ENCODE measurements around the gene PODNL1.
"Not testable (repeated sequence)": the region's sequence is repeated elsewhere in the genome, so short reads cannot be mapped to it uniquely, and the experiment has no call there.

The PODNL1 gene

DNA sequence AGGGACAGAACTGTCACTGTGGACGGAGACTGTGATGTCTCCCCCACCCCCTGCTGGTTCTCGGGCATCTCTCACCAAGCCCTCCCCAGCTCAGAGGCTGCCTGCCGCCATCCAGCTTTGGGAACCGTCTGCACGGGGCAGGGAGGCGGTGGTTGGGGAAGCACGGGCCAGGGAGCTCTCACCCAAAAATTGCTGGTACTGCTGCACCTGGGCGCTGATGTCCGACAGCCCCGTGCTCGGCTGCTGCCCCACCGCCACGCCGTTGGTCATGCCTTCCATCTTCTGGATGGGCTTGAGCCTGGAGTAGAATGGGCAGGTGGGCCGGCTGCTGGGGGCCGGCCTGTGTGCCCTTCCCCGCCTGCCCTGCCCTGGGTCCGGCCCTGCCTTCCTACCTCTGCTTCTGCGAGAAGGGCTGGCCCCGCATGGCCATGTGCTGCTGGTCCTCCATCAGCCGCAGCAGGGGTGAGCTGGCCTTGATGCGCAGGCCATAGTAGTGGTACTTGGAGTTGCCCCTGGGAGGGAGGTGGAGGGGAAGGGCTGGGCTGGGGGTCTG, 30.2 kb upstream of the PODNL1 start:
- no peak for DNase-seq (ENCODE audit: low spot score in 2 of 2)
- H3K27me3 Mint-ChIP-seq: no peaks in the 10 kb centered on the region
- no peaks in the 10 kb centered on the region for H3K4me1 Mint-ChIP-seq
- ATAC-seq (replicated peaks; ENCODE audit: extremely low read depth, poor library complexity, severe bottlenecking): no peak
- H3K36me3 Mint-ChIP-seq (ENCODE audit: insufficient read depth): peaks cover 22% of the 10 kb centered on the region
- no peak overlapping the region for H3K27ac Mint-ChIP-seq (ENCODE audit: low read depth)
- H3K4me3 Mint-ChIP-seq: no peak overlapping the region
- H3K9me3 Mint-ChIP-seq: no peaks in the 10 kb centered on the region

DNA sequence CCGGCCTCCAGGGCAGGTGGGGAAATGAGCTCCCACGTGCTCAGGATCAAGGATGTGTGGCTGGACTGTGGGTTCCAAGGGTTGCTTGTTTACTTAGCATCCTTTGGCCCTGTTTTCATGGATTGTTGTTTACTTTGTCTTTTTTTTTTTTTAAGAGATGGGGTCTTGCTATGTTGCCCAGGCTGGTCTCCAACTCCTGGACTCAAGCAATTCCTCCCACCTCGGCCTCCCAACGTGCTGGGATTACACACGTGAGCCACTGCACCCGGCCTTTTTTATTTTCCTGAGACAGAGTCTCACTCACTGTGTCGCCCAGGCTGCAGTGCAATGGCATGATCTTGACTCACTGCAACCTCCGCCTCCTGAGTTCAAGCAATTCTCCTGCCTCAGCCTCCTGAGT, 29.0 kb upstream of the PODNL1 start:
- not testable (repeated sequence) for H3K4me3 Mint-ChIP-seq; H3K27ac Mint-ChIP-seq (ENCODE audit: low read depth); DNase-seq (ENCODE audit: low spot score in 2 of 2); ATAC-seq (replicated peaks; ENCODE audit: extremely low read depth, poor library complexity, severe bottlenecking); H3K9me3 Mint-ChIP-seq; H3K4me1 Mint-ChIP-seq; H3K27me3 Mint-ChIP-seq
- H3K36me3 Mint-ChIP-seq (ENCODE audit: insufficient read depth): peaks cover 21% of the 10 kb centered on the region

DNA sequence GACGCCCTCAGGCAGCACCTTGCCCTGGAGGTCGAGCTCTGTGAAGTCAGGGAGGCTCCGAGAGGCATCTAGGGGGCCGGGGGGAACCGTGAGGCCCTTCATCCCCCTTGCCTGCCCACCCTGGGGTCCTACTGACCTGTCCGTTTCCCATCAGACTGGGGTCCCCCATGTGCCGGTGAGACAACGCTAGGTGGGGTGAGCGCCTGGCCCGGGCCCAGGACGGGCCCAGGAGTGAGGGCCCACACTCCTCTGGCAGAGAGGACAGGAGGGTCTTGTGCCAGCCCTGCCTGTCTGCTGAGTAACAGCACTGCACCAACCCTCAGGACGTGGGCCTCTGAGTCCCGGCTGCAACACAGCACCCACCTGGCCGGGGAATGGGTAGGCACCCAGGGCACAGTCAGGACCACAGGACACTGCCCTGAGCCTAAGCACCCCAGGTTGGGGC, 28.5 kb upstream of the PODNL1 start:
- no peaks in the 10 kb centered on the region for H3K9me3 Mint-ChIP-seq
- ATAC-seq (replicated peaks; ENCODE audit: extremely low read depth, poor library complexity, severe bottlenecking) (no peak), DNase-seq (ENCODE audit: low spot score in 2 of 2) (no peak)
- H3K27ac Mint-ChIP-seq (ENCODE audit: low read depth): no peak overlapping the region
- H3K36me3 Mint-ChIP-seq (ENCODE audit: insufficient read depth): peaks cover 20% of the 10 kb centered on the region
- H3K4me3 Mint-ChIP-seq: no peak overlapping the region
- H3K27me3 Mint-ChIP-seq: no peaks in the 10 kb centered on the region
- no peaks in the 10 kb centered on the region for H3K4me1 Mint-ChIP-seq

DNA sequence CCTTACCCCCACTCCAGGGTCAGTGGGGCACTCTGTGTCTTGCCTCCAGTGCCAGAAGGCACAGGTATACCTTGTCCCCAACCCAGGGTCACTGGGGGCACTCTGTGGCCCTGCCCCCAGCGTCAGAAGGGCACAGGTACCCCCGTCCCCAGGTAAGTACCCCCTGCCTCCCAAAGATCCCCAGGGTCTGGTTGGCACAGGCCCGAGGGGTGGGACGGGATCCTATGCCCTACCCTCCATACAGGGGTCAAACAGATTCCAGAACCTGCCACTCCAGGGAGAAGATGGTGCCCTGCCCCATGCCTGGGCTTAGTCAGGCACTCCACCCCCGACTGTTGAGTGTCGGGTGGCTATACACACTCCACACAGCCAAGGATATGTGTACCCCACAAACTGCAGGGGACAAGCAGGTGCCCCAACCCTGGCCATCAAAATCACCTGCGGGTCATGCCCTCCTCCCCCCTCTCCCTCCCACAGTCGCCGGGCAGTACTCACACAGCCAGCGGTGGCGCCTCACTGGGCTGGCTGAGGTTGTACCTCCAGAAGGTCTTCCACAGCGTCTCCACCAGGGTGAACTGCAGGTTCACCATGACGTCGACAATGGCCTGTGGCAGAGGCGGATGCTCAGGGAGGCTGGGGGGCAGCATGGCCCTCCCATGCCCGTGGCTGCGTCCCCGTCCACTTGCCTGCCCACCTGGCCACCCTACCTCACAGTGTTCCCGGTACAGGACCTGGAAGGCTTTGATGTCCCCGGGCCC, 27.9 kb upstream of the PODNL1 start:
- Mint-ChIP-seq H3K27ac (ENCODE audit: low read depth) (no peak overlapping the region), H3K9me3 (no peaks in the 10 kb centered on the region), H3K4me1 (no peaks in the 10 kb centered on the region), H3K27me3 (no peaks in the 10 kb centered on the region), H3K4me3 (no peak overlapping the region), H3K36me3 (ENCODE audit: insufficient read depth) (peaks cover 22% of the 10 kb centered on the region)
- ATAC-seq (replicated peaks; ENCODE audit: extremely low read depth, poor library complexity, severe bottlenecking) (no peak), DNase-seq (ENCODE audit: low spot score in 2 of 2) (no peak)

DNA sequence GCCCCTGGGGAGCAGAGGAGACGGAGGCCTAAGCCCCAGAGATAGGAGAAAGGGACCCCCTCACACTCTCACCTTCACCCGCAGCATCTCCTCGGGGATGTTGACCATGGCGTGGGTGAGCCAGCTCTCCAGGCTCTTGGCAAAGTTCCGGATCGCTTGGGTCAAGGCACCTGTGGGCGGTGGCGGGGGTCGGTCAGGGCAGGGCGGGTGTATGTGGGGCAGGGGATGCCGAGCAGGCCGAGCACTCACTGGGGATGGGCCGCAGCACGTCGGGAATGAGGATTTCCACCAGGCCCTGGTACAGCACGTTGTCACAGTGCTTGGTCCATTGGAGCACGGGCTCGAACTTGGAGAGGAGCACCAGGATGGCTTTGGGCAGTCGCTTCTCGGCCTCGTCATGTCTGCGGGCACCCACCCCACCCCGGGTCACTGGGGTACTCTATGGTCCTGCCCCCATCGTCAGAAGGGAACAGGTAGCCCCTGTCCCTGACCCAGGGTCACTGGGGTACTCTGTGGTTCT, 27.2 kb upstream of the PODNL1 start:
- no peaks in the 10 kb centered on the region for H3K4me1 Mint-ChIP-seq
- ATAC-seq (replicated peaks; ENCODE audit: extremely low read depth, poor library complexity, severe bottlenecking) (no peak), DNase-seq (ENCODE audit: low spot score in 2 of 2) (no peak)
- H3K27ac Mint-ChIP-seq (ENCODE audit: low read depth): no peak overlapping the region
- H3K36me3 Mint-ChIP-seq (ENCODE audit: insufficient read depth): peaks cover 26% of the 10 kb centered on the region
- H3K9me3 Mint-ChIP-seq: no peaks in the 10 kb centered on the region
- H3K4me3 Mint-ChIP-seq: no peak overlapping the region
- H3K27me3 Mint-ChIP-seq: no peaks in the 10 kb centered on the region

DNA sequence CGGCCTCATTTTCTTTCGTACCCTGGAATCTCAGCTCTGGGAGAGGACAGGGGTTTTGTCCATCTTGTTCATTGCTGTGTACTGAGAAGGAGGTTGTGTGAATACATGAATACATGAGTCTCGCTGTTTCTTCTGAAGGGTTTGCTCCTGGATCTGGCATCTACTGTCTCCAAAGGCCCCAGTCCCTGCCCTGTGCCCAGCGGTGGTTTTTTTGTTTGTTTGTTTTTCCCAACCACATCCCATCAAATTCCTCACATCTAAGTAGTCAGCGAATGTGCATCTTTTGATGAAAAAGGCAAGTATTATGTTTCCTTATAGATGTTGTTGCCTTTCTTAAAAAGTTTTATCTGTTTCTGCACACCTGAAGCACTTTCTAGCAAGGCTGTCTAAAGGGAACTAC, 26.6 kb upstream of the PODNL1 start:
- H3K4me3 Mint-ChIP-seq: no peak overlapping the region
- no peaks in the 10 kb centered on the region for H3K9me3 Mint-ChIP-seq
- peaks cover 22% of the 10 kb centered on the region for H3K36me3 Mint-ChIP-seq (ENCODE audit: insufficient read depth)
- no peak for DNase-seq (ENCODE audit: low spot score in 2 of 2)
- no peak for ATAC-seq (replicated peaks; ENCODE audit: extremely low read depth, poor library complexity, severe bottlenecking)
- no peaks in the 10 kb centered on the region for H3K4me1 Mint-ChIP-seq
- H3K27me3 Mint-ChIP-seq: no peaks in the 10 kb centered on the region
- no peak overlapping the region for H3K27ac Mint-ChIP-seq (ENCODE audit: low read depth)

DNA sequence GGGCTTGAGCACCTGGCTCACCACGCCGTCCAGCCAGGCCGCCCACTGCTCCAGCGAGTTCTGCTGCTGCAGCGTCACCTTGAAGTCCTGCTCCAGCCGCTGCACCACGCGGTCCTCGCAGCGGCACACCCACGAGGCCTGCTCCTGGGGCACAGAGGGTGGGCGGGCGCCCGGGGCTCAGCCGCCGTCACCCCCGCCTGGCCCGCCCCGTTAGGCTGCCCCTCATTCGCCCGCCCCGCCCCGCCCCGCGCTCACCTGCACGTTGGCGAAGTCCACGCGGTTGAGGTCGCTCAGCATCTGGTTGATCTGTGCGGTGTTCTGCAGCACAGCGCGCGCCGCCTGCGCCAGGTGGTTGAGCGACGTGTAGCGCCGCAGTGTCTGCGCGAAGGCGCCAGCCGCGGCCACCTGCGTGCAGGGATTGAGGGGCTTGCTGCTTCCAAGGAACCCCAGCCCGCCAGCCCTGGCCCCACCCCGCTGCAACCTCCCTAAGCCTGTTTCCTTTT, 25.4 kb upstream of the PODNL1 start:
- Mint-ChIP-seq H3K27me3 (no peaks in the 10 kb centered on the region), H3K36me3 (ENCODE audit: insufficient read depth) (peaks cover 20% of the 10 kb centered on the region), H3K4me3 (no peak overlapping the region), H3K4me1 (no peaks in the 10 kb centered on the region), H3K9me3 (no peaks in the 10 kb centered on the region), H3K27ac (ENCODE audit: low read depth) (no peak overlapping the region)
- DNase-seq (ENCODE audit: low spot score in 2 of 2): no peak
- ATAC-seq (replicated peaks; ENCODE audit: extremely low read depth, poor library complexity, severe bottlenecking): no peak

DNA sequence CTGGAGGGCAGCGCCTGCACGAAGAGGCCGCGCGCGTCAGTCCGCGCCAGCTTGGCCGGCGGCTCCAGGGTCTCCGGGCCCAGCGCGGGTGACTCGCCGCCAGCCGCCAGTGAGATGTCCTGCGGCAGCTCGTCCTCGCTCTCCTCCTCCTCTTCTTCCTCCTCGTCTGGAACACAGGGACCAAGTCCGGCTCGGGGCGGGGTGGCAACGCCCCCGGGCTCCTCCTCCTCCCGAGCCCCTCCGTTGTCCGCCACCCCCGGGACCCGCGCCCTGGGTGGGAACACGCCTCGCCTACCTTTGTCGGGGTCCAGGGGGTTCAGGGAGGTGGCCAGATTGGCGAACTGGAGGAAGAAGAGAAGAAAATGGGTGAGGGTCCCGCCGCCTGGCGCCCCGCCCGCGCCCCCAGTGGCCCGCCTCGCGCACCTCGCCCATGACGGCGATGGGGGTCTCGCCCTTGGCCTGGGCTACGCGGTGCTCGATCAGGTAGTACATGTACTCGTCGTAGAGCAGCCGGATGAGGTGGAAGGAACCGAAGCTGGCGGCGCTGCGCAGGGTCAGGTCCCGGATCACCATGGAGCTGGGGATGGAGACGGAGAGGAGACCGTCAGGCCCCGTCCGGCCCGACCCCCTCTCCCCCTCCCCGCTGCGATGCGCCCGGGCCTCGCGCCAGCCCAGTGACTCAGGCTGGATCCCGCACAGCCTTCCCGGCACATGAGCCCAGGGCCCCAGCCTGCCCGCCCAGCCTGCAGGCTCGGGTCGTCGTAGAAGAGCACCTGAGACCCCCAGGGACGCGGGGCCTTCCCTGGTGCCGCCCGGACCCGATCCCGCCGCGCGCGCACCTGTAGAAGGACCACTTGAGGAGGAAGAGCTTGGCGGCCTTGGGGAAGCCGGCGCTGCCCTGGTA, 24.7 kb upstream of the PODNL1 start:
- H3K4me3 Mint-ChIP-seq: no peak overlapping the region
- DNase-seq (ENCODE audit: low spot score in 2 of 2): no peak
- H3K27me3 Mint-ChIP-seq: no peaks in the 10 kb centered on the region
- H3K4me1 Mint-ChIP-seq: no peaks in the 10 kb centered on the region
- no peaks in the 10 kb centered on the region for H3K9me3 Mint-ChIP-seq
- peaks cover 27% of the 10 kb centered on the region for H3K36me3 Mint-ChIP-seq (ENCODE audit: insufficient read depth)
- no peak overlapping the region for H3K27ac Mint-ChIP-seq (ENCODE audit: low read depth)
- no peak for ATAC-seq (replicated peaks; ENCODE audit: extremely low read depth, poor library complexity, severe bottlenecking)

DNA sequence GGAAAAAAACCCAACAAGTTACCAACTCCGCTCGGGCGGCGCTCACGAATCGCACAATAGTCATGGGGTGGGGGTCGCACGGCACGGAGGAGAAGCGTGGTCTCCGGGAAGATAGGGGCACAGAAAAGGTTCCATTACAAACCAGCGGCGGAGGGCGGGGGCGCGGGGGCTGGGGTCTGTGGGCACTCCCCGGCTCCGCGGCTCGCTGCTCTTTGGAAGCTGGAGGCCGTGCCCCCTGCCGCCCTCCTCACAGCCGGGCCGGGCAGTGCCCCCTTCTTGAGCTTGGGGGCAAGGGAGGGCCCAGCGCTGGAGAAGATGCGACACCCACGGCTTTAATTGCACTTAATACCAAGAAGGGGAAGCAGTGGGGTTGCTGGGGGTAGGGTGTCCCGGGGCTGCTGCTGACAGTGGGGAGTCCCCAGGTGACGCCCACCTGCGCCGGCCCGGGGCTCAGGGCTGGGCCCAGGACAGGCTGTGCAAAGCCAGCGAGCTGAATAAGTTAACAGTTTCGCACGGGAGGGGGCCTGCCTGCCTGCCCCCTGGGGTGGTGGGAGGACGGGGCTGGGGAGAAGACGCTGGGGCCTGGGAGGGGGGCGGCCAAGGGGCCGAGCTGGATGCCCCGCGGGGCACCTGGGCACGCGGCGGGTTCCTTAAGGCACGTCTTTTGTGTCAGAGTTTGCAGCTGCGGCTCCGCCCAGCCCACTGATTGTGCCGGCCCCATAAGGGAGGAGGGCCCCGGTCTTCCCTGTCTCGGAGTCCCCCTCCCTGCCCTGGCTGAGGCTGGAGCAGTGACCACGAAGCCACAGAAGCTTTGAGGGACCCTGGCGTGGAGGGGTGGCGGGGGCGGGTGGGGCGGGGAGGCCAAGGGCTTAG, 23.8 kb upstream of the PODNL1 start:
- no peak for ATAC-seq (replicated peaks; ENCODE audit: extremely low read depth, poor library complexity, severe bottlenecking)
- H3K27me3 Mint-ChIP-seq: no peaks in the 10 kb centered on the region
- H3K9me3 Mint-ChIP-seq: no peaks in the 10 kb centered on the region
- peaks cover 31% of the 10 kb centered on the region for H3K36me3 Mint-ChIP-seq (ENCODE audit: insufficient read depth)
- no peak for DNase-seq (ENCODE audit: low spot score in 2 of 2)
- peak overlapping the region; percentile 23 for H3K4me3 Mint-ChIP-seq
- H3K4me1 Mint-ChIP-seq: no peaks in the 10 kb centered on the region
- no peak overlapping the region for H3K27ac Mint-ChIP-seq (ENCODE audit: low read depth)

DNA sequence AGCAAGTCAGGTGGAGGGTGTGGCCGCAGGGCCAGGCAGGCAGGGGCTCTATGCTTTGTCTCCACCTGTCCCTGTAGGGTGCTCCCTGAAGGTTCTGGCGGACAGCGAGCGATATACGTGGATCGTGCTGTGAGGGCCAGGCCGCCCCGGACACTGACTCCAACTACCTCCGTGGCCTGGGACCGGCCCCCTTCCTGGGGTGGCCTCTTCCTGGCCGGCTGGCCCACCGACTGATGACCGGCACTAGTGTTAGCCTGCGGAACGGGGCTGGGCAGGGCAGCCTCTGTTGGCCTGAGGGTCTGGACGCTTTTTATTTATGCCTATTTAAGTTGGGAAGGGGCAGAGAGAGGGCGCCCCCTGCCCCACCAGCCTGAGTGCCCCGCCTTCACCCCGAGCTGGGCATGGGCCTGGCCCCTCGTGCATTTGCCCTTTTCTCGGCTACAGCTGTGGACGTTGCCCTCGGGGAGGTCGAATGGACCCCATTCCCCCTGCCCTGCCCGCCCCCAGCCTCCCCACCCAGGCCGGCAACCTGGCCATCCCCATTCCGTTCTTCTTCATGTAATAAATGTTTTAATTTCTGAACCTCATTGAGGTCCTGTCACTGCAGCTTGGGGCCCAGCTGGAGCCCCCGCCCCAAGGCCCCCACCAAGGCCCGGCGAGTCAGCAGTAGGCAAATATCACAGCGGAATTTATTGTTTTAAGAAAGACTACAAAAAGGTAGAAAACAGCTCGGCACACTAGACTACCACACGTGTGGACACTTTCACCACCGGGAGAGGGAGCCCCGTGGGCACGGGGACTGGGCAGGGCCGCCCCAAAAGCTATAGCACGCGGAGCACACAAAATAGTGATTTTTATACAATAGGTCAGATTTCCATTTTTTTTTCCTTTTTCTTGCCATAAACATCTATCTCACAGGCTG, 22.9 kb upstream of the PODNL1 start:
- no peaks in the 10 kb centered on the region for H3K4me1 Mint-ChIP-seq
- peaks cover 32% of the 10 kb centered on the region for H3K36me3 Mint-ChIP-seq (ENCODE audit: insufficient read depth)
- ATAC-seq (replicated peaks; ENCODE audit: extremely low read depth, poor library complexity, severe bottlenecking) (no peak), DNase-seq (ENCODE audit: low spot score in 2 of 2) (no peak)
- no peaks in the 10 kb centered on the region for H3K27me3 Mint-ChIP-seq
- H3K4me3 Mint-ChIP-seq: peak overlapping the region; percentile 23
- no peaks in the 10 kb centered on the region for H3K9me3 Mint-ChIP-seq
- peak overlapping the region; percentile 32 for H3K27ac Mint-ChIP-seq (ENCODE audit: low read depth)

Measured in central memory CD8-positive, alpha-beta T cell (primary cell).